HCT116 (cell line): ENCODE data around the gene ECSCR.

Experiments
- ATF3 ChIP-seq: IDR thresholded peaks from 2 replicates; pipeline ENCODE4 v1.6.1; 2012
- CEBPB ChIP-seq: IDR thresholded peaks from 2 replicates; pipeline ENCODE4 v1.6.1; 2012; ENCODE audit warnings: low read depth
- EGR1 ChIP-seq: IDR thresholded peaks from 2 replicates; pipeline ENCODE4 v1.6.1; 2012; ENCODE audit warnings: low read depth
- EZH2 ChIP-seq: fragments of 200-600 bp; sonication (generic); IDR thresholded peaks from 2 replicates; pipeline ENCODE4 v1.6.1; 2017; ENCODE audit warnings: antibody characterized with exemption, mixed run types
- EZH2phosphoT487 ChIP-seq: fragments of 200-600 bp; IDR thresholded peaks from 2 replicates; pipeline ENCODE4 v1.6.1; 2018; ENCODE audit warnings: antibody characterized with exemption, borderline replicate concordance
- FOSL1 ChIP-seq: IDR thresholded peaks from 2 replicates; pipeline ENCODE4 v1.6.1; 2012; ENCODE audit warnings: low read depth
- POLR2A ChIP-seq: IDR thresholded peaks from 2 replicates; pipeline ENCODE4 v1.7.0; 2011; ENCODE audit warnings: borderline replicate concordance; ENCODE audit not compliant: insufficient read depth, insufficient read length; ENCODE audit errors: extremely low read depth
- POLR2AphosphoS5 ChIP-seq: IDR thresholded peaks from 2 replicates; pipeline ENCODE4 v1.6.1; 2011; ENCODE audit warnings: mild to moderate bottlenecking, low read depth, low read length, moderate library complexity
- RAD21 ChIP-seq: IDR thresholded peaks from 2 replicates; pipeline ENCODE4 v1.6.1; 2012; ENCODE audit warnings: low read depth, mild to moderate bottlenecking
- REST ChIP-seq: IDR thresholded peaks from 2 replicates; pipeline ENCODE4 v1.6.1; 2012; ENCODE audit warnings: low read depth
- YY1 ChIP-seq: IDR thresholded peaks from 2 replicates; pipeline ENCODE4 v1.6.1; 2011; ENCODE audit warnings: low read length, low read depth, moderate library complexity, mild to moderate bottlenecking; ENCODE audit not compliant: insufficient replicate concordance; ENCODE audit errors: extremely low read depth
- ZNF274 ChIP-seq: fragments of 200-500 bp; sonication (Bioruptor generic); IDR thresholded peaks from 2 replicates; pipeline ENCODE4 v1.6.1; 2014; ENCODE audit warnings: mild to moderate bottlenecking, low read depth, low read length, inconsistent platforms
- TF ChIP-seq, protein P1 (sequence below), 3 experiments: fragments of 200-600 bp in 1 of 3; sonication (generic) in 1 of 3; IDR thresholded peaks in 2 of 3; conservative IDR thresholded peaks in 1 of 3; 2 replicates each; pipeline ENCODE4 v1.5.1; 2012 to 2017; ENCODE audit warnings: low read depth in 2 of 3, low read length in 2 of 3, antibody characterized with exemption in 1 of 3, borderline replicate concordance in 1 of 3, control low read depth in 1 of 3, mild to moderate bottlenecking in 1 of 3, mixed read lengths in 1 of 3, mixed run types in 1 of 3, moderate library complexity in 1 of 3; ENCODE audit not compliant: insufficient read depth in 1 of 3

DNA sequence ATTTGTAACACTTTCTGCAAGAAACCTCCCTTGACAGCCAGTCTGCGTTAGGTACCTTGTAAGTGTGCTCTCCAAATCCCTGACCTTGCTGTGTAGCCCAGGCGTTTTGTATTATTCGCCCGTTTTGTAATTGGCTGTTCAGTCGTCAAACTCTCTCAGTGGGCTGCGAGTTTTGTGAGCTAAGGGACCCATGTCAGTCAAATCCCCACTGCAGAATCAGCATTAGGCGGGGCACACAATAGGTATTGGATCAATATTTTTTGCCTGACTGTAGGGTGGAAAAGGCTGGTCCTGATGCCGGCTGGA is 23.9 kb downstream of the ECSCR start:
- TF ChIP-seq REST (no peak), FOSL1 (no peak), RAD21 (no peak), EGR1 (no peak), ATF3 (no peak), EZH2phosphoT487 (no peak), EZH2 (no peak), YY1 (no peak), POLR2AphosphoS5 (no peak), CEBPB (no peak), POLR2A (no peak), ZNF274 (no peak)
- TF ChIP-seq, protein P1, sequence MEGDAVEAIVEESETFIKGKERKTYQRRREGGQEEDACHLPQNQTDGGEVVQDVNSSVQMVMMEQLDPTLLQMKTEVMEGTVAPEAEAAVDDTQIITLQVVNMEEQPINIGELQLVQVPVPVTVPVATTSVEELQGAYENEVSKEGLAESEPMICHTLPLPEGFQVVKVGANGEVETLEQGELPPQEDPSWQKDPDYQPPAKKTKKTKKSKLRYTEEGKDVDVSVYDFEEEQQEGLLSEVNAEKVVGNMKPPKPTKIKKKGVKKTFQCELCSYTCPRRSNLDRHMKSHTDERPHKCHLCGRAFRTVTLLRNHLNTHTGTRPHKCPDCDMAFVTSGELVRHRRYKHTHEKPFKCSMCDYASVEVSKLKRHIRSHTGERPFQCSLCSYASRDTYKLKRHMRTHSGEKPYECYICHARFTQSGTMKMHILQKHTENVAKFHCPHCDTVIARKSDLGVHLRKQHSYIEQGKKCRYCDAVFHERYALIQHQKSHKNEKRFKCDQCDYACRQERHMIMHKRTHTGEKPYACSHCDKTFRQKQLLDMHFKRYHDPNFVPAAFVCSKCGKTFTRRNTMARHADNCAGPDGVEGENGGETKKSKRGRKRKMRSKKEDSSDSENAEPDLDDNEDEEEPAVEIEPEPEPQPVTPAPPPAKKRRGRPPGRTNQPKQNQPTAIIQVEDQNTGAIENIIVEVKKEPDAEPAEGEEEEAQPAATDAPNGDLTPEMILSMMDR (IDR thresholded peaks at IDR 0.05 in 2 of 3, conservative IDR thresholded peaks at IDR 0.05 in 1 of 3; ENCODE audit: borderline replicate concordance in 1 of 3, insufficient read depth in 1 of 3, low read depth in 2 of 3, low read length in 2 of 3), result no peak
